Measurements from ENCODE around the gene DIP2B. TPM values are rescaled to one million over a fixed set of nuclear protein-coding genes. Genes with fewer than 3 reads are reported as not detected.
A peak's percentile ranks its signal among the peaks of the same experiment; 100 is the strongest.

The DIP2B gene
- total RNA-seq, 1 donor from 2014 or later, result 25.8 TPM

GRCh38 chr12:50507474-50507838 lies 2.7 kb downstream of the DIP2B start:
- H3K27ac Mint-ChIP-seq (ENCODE audit: unreplicated experiment), result no peak overlapping the region
- no peaks in the 10 kb centered on the region for H3K9me3 Mint-ChIP-seq (ENCODE audit: low read depth)
- H3K4me3 Mint-ChIP-seq (ENCODE audit: unreplicated experiment), result no peak overlapping the region
- H3K4me1 Mint-ChIP-seq (ENCODE audit: low read depth), result peaks cover 50% of the 10 kb centered on the region
- no peaks in the 10 kb centered on the region for H3K27me3 Mint-ChIP-seq (ENCODE audit: low read depth)
- TF ChIP-seq CTCF (IDR thresholded peaks at IDR 0.05), result no peak
- no peak for DNase-seq (ENCODE audit: low spot score)
- H3K36me3 Mint-ChIP-seq (ENCODE audit: low read depth), result no peaks in the 10 kb centered on the region

GRCh38 chr12:50507930-50508329 lies 3.1 kb downstream of the DIP2B start:
- no peaks in the 10 kb centered on the region for H3K36me3 Mint-ChIP-seq (ENCODE audit: low read depth)
- no peak for TF ChIP-seq CTCF (IDR thresholded peaks at IDR 0.05)
- peak overlapping the region; percentile 67 for H3K27ac Mint-ChIP-seq (ENCODE audit: unreplicated experiment)
- no peak for DNase-seq (ENCODE audit: low spot score)
- H3K4me1 Mint-ChIP-seq (ENCODE audit: low read depth), result peaks cover 50% of the 10 kb centered on the region
- H3K4me3 Mint-ChIP-seq (ENCODE audit: unreplicated experiment), result no peak overlapping the region
- H3K27me3 Mint-ChIP-seq (ENCODE audit: low read depth), result no peaks in the 10 kb centered on the region
- no peaks in the 10 kb centered on the region for H3K9me3 Mint-ChIP-seq (ENCODE audit: low read depth)

- DNase-seq (ENCODE audit: low spot score), result no peak
- TF ChIP-seq CTCF (IDR thresholded peaks at IDR 0.05), result no peak
- no peaks in the 10 kb centered on the region for H3K27me3 Mint-ChIP-seq (ENCODE audit: low read depth)
- no peaks in the 10 kb centered on the region for H3K9me3 Mint-ChIP-seq (ENCODE audit: low read depth)
- H3K4me3 Mint-ChIP-seq (ENCODE audit: unreplicated experiment), result no peak overlapping the region
- H3K36me3 Mint-ChIP-seq (ENCODE audit: low read depth), result no peaks in the 10 kb centered on the region
- H3K4me1 Mint-ChIP-seq (ENCODE audit: low read depth), result peaks cover 50% of the 10 kb centered on the region
- H3K27ac Mint-ChIP-seq (ENCODE audit: unreplicated experiment), result no peak overlapping the region
Measured at GRCh38 chr12:50508414-50508813, 3.6 kb downstream of the DIP2B start.

GRCh38 chr12:50508970-50509663 lies 4.3 kb downstream of the DIP2B start:
- Mint-ChIP-seq H3K4me3 (ENCODE audit: unreplicated experiment) (no peak overlapping the region), H3K4me1 (ENCODE audit: low read depth) (peaks cover 50% of the 10 kb centered on the region), H3K36me3 (ENCODE audit: low read depth) (no peaks in the 10 kb centered on the region), H3K27me3 (ENCODE audit: low read depth) (no peaks in the 10 kb centered on the region), H3K27ac (ENCODE audit: unreplicated experiment) (no peak overlapping the region), H3K9me3 (ENCODE audit: low read depth) (no peaks in the 10 kb centered on the region)
- no peak for DNase-seq (ENCODE audit: low spot score)
- no peak for TF ChIP-seq CTCF (IDR thresholded peaks at IDR 0.05)

GRCh38 chr12:50514526-50515276 lies 9.9 kb downstream of the DIP2B start:
- Mint-ChIP-seq H3K27ac (ENCODE audit: unreplicated experiment) (peak overlapping the region; percentile 20), H3K4me3 (ENCODE audit: unreplicated experiment) (no peak overlapping the region), H3K36me3 (ENCODE audit: low read depth) (no peaks in the 10 kb centered on the region), H3K9me3 (ENCODE audit: low read depth) (no peaks in the 10 kb centered on the region), H3K4me1 (ENCODE audit: low read depth) (peaks cover 30% of the 10 kb centered on the region), H3K27me3 (ENCODE audit: low read depth) (no peaks in the 10 kb centered on the region)
- DNase-seq (ENCODE audit: low spot score), result no peak
- TF ChIP-seq CTCF (IDR thresholded peaks at IDR 0.05), result no peak

Data from chondrocyte (in vitro differentiated cells).